IPS DF 4.7 (cell line): ENCODE data around the gene DBNL.

ENCODE experiments used
- DNase-seq: peaks from one replicate; pipeline ENCODE4 v3.0.0-alpha.2; 2013; ENCODE audit warnings: low spot score; ENCODE audit errors: extremely low read depth

DBNL gene

DNA sequence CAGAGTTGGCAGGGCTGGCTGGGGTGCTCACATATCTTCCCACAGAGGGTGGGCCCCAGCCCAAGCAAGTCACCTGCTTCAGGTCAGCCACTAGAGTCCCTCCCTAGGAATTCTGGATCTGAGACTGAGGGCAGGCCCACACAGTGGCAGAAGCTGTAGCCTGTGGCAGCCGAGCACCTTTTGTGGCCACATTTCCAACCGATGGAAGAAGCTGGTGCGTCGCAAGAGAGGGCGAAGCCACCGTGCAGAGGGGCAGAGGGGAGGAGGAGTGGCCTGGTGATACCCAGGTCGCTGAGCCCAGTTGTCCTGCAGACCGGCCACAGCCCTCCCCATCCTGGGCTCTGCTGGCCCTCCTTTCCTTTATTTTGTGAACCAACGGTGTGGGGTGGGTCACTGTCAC lies 32.6 kb downstream of the DBNL start:
- DNase-seq = no peak

DNA sequence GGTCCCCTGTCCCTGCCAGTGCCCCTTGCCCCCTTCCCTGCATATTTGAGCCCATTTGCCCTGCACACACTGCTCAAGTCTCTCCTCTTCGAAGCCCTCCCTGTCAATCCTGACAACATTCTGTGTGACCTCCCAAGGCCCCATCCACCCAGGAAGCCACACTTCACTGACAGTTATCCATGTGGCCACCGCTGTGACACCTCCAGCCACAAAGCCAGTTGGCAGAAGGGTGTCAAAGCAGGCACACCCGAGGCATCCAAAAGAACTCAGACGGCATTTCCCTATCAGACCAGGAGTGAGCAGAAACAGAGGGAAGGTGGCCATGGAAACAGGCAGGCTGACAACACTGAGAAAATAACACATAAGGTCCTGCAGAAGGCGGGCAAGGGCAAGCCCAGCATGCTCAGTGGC lies 33.2 kb downstream of the DBNL start:
- DNase-seq = no peak

DNA sequence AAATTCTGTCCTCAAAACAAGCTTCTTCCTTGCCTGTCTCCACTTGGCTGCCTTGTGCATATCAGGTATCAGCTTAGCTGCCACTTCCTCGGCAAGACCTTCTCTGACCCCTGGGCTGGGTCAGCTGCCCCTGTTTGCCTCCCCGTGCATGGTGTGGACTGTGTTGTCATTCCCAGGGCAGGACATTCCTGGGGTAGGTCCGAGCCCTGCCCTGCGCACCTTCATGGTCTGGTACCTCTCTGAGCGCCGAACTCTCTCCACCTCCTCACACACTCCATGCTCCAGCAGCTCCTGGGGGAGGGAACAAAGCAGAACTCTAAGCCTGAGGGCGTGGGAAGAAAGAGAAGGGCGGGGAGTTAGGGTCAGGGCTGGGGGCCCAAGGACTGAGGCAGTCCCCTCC lies 34.0 kb downstream of the DBNL start:
- no peak for DNase-seq

DNA sequence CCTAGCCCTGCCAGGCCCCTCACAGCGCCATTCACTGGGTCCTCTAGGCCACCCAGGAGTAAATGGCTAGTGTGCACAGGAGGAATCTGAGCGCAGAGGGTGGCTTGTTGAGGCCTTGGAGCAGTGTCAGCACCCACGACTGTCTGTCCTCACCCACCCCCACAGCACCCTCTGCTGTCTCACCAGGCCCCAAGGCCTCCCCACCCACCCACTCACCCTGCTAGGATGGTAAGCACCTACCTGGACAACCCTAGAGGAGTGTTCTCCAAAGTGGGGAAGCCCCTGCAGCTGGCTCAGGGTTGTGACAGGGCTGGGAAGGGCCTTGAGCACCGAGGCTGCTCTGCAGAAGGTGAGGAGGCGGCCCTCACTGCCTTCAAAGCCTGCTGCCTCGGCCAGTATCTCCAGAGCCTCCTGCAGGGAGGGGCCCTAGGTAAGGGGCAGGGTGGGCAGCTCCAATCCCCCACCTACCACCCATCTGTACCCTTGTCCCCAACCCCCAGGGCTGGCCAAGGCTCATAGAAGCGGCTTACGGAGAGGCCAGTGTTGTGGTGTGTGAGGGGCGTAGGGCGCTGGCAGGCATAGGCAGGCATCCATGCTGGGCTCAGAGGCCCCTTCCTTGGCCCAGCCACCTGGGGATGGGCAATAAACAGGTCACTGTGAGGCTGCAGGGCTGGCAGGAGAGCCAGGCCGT lies 35.0 kb downstream of the DBNL start:
- no peak for DNase-seq

DNA sequence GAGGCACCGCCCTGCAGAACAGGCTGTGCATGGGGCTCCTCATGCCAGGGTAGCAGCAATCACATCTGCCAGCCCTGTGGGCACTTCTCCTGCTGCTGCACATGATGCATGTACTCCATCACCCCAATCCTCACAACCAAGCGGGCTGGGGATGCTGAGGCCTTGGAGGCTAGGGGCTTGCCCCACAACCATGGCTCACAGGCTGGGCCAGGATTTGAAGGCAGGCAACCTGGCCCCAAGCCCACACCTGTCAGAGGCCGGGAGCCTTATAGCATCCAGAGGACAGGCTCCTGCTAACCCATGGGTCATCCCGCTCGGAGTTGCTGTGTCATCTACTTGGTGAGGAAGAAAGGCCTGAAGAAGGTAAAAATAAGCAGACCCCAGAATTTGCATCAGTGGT lies 35.6 kb downstream of the DBNL start:
- no peak for DNase-seq

DNA sequence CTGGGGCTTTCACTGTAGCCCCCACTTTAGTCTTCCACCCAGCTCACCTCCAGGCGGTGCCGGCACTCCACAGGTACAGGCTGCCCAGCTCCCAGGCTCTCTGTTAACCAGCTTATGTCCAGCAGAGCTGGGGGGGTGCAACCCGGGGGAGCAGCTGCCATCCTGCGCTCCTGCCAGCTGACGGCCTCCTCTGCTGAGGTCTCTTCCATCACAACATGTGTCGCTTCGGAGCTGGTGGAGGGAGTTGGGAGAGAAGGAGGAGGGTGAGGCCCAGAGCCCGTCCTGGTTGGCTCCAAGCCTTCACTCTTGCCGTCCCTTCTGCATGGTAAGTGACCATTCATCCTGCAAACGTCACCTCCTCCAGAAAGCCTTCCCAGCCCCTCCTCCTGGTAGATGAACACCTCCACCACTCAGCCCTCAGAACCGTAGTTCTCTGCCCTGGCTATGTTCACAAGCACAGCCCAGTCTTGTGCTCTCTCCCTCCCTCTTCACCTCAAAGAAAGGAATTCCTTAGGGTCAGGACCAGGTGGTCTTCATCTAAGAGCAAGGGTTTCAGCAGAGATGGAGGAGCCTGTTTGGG lies 36.3 kb downstream of the DBNL start:
- DNase-seq = no peak

DNA sequence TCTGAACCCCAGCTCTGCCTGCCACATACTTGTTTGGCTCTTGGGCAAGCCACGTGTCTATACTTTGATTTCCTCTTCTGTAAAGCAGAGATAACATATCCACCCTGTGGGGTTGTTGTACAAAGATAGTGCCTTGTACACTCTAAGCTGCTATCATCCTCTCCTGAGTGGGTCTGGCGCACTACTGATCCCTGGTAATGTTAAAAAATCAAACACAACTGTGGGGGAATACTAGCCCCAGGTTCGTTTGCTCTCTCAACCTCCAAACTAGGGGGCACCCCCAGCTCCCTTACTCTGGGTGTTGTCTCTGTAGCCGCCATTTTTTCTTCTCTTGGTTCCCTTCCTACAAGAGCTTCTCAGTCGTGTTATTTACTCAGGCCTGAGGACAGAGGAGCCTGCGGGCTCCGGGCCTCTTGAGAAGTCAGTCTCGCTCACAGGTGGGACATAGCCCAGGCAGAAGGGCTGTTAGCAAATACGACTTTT lies 36.8 kb downstream of the DBNL start:
- DNase-seq = no peak

DNA sequence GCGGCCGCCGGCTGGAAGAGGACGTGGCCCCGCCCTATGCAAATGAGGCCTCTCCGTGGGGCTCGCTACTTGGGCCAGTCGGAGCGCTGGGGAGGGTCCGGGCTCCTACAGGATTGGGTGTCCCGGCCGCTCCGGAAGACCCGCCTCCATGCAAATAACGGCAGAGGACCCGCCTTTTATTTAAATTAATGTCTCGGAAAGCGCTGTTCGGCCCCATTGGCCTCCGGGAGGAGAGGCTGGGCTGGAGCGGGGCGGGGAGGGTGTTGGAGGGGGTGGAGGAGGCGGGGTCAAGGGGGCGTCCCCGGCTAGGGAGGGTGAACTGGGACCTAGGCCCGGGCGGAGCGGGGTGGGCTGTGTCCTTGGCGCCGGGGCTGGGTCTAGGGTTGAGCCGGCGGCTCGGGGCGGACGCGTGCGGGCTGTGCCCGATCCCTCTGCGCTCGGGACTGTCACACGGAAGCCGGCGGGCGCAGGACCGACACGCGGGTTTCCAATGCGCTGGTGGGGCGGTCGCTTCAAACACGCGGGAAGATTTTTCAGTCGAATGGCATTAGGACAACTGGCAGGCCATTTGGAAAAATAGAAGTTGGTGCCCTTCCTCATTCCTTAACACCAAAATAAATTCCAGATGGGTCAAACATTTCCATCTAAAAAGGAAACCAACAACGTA lies 38.2 kb downstream of the DBNL start:
- DNase-seq = peak; percentile 76

DNA sequence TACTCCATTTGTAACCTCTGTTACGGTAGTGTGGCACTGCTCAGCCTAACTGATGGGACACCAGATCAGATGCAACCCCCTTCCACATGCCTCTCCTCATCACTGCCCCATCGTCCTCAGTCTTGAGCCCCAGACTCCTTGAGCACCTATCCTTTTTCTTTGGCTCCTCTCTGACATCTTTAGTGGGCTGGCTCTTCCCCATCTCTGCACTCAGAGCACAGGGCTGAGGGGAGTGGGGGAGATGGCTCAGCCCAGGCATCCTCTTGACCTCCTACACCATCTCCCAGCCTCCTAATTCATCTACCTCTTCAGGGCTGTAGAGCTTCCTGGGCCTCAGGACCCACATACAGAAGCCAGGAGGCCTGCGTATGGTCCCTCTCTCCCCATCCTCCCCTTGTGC lies 39.3 kb downstream of the DBNL start:
- no peak for DNase-seq

DNA sequence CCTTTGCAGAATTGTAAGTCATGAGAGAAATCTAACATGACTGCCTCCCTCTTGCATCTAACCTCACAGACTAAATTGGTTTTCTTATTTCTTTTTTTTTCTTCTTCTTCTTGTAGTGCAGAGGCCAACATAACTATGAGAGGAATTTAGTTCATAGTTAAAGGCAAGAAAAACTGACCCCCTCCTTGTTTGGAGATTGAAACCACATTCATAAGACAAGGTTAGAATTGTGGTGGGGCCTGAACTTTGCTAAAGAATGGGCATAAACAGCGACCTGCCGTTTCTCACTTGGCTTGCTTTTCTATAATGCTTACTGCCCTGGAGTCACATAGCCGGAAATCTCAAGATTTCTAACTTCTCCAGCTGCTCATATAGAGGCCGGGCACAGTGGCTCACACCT lies 40.2 kb downstream of the DBNL start:
- no peak for DNase-seq

DNA sequence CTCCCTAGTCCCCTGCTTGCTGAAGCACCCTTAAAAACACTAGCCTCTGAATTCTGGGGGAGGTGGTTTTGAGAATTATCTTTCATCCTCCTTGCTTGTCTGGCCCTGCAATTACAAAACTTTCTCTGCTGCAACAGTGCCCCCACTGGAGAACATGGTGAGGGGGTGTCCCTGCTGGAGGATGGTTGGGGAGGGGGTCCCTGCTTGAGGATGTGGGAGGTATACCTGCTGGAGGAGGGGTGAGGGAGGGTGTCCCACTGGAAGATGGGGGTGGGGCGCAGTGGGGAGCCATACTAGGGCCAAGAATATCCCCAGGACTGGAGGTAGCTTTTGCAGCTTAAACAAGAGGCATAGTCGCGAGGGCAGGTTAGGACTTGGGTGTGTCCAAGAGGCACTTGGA lies 41.0 kb downstream of the DBNL start:
- DNase-seq = no peak

DNA sequence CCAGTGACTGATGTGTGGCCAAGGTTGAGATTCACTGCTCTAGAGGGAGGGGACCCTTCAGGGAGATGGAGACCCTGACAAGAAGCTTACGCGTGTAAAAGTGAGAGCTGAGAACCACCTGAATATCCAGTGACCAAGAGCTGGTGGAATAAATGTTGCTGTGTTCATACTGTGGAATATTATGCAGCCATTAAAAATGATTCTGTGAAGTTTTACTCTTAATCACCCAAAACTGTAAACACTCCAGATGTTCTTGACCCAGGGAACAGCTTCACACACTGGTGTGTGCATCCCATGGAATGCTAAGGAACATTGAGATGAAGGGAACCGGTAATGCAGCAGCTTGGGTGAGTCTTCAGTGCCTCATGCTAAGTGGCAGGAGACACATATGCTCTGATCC lies 42.1 kb downstream of the DBNL start:
- DNase-seq = no peak

DNA sequence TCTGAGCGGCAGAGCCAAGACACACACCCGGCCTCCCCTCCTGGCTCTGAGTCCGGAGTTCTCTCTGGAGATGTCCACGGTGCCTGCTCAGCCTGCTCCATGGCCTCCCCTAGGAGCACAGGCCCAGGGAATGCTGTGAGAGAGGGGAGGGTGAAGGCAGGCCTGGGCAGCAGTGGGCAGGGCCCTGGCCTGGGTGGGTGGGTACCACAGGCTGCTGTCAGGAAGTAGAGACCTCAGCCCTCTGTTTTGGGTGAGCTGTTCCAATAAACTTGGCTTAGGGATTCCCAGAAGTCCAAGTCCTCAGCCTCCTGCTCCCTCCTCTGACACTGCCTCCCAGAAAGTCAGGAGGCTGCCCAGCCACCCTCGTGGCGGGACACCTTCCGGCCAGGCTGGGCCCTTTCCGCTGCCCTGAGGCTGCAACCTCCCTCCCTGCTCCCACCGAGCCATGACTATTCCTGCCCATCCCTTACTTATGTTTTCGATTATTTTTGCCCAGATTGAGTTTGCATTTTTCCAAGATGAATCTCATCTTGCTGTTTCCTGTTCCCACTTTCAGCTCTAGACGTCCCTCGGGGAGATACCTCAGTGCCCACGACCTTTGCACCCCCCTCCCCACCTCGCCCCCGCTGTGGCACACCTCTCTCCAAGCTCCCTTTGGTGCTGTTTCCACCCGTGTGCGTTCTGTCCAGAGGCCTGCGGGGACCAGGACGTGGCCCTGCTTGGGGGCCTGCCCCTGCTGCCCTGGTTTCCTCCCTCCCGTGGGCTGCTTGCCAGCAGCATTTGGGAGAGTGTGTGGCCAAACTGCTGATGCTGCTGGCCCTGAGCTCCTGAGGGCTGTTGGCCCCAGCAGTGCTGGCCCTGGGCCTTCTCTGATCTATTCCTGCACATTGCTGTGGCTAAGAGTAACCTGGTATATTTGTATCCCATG lies 43.7 kb downstream of the DBNL start:
- DNase-seq = no peak

DNA sequence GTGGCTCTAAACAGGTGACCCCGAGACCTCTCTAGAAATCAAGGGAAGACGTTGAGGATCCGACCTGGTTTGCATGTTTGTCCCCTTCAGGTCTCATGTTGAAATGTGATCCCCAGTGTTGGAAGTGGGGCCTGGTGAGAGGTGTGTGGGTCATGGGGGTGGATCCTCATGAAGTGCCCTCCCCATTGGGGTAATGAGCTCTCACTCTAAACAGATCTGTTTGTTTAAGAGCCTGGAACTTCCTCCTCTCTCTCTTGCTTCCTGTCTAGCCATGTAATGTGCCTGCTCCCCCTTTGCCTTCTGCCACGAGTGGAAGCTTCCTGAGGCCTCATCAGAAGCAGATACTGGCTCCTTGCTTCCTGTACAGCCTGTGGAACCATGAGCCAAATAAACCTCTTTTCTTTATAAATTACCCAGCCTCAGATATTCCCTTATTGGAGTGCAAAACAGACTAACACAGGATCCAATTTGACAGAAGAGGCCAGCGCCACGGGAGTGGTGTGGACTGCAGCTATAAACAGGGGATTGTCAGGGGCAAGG lies 48.7 kb downstream of the DBNL start:
- DNase-seq = no peak

DNA sequence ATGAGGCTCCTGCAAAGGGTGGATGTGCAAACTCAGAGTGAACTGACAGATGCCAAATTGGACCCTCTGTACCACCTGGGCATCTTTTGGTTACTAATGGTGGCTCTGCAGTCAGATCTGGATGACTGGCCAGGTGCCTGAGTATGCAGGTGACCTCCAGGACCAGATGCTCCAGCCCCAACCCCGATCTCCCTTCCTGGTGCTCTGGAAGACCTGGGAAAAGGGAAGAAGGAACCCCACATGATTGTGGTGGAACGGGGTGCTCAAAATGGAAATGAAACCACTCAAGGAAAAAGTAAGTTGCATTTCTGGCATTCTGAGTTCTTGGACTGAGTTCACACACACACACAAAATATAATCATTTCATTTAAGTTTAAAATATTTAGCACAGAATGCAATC lies 49.9 kb downstream of the DBNL start:
- no peak for DNase-seq

DNA sequence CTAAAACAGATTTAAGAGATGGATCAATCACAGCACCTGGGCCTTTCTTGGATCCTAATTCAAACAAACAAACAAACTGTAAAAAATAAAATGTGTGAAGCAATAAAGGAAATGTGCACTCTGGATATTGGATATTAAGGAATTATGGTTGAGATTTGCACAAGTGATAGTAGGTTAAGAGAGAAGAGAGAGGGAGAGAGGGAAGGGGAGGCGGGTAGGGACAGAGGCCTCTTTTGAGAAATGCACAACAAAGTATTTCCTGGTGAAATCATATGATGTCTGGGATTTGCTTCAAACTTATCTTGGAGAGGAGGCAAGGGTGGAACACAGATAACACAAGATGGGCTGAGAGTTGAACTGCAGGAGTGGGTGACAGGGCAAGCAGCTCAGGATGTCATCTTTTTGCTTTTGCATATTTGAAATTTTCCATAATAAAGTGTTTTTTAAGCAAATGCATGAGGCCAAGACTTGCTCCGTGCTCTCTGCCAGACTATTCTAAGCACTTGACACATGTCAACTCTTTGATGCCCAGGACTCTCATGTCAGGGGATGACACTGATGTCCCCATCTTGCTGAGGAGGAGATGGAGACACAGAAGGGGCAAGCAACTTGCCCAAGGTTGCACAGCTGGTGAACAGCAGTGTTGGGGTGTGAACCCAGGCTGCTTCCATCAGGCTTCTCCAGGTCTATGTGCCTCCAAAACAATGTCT lies 50.5 kb downstream of the DBNL start:
- no peak for DNase-seq

DNA sequence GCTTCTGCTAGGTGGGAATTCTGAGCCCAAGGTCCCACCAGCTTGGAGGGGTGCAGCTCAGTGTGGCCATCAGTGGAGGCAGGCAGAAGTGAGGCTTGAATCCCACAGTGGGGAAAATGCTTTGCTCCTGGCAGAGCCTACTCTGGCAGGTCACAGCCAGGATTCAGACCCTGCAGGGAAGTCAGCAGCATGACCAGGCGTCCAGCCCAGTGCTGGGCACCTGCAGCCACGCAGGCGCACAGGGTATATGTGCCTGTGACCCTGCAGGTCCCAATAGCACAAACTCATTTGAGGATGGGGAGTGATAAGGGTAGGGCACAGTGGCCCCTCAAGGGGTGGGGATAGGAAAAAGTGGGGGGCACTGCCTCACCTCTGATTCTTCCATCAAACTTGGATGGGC lies 51.3 kb downstream of the DBNL start:
- no peak for DNase-seq

DNA sequence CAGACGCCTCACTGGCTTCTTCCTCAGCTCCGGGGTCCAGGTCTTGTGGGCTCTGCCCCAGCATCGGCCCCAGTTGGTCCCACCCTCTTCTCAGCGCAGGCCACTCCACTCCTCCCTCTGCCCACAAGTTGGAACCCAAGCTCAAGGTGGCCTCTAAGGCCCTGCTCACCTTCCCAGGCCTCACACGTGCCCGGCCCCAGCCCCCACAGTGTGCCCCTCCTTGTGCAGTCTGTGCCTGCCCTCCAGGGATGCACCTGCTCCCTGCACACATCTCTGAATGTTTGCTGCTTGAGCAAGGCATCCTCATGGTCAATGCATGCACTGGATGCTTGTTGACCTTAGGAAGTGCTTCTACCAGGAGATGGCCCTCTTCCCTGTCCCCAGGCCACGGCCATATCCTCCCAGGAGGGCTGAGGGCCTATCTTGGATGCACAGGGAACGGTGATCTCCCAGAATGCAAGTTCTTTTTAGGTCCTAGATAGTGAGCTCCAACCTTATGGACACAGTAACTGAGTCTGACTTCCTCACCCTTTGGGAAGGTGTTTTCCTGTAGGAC lies 51.9 kb downstream of the DBNL start:
- DNase-seq = no peak

DNA sequence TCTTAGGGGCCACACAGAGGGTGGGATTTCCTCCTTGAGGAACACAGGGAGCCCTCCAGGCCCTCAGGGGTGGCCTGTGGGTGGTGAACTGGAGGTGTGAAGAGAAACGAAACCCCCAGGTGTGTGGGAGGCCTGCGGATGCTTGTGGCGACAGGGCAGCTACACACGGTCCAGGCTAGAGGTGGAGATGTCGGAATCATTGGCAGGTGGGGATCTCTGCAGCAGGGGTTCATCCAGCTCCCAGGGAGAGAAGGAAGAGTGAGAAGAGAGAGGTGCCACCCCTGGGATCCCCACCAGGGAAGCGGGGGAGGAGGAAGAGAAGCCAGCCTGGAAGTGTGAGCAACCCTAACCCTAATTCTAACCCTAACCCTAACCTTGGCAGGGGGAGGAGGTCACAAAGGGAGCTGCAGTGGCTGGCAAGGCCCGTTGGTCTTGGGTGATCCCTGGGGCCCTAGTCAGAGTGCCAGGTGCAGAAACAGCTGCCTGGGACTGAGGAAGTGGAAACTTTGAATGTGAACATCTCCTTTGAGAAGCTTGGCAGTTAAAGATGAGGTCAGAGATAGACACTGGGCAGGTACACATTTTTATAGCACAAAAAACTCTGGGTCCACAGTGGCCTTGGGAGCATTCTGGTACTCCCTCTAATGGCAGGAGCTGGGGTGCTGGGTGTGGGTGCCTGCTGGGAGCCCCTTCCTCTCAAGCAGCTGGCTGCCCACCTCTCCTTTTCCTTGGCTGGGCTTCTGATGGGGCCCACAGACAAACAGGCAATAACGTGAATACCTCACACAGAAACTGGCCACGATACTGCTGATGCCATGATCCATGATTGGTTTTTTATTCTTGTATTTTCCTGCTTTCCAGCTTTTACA lies 52.8 kb downstream of the DBNL start:
- DNase-seq = no peak
